ENCODE measurements around the gene STXBP5. TPM values are rescaled to one million over a fixed set of nuclear protein-coding genes. Genes with fewer than 3 reads are reported as not detected.

STXBP5 gene
- total and polyA plus RNA-seq, 9 of the 15 experiments (the other 6 are each of a cell fraction or from before 2014, with no cell fraction given) = 23.3 to 172 (median 71.5) TPM

DNA sequence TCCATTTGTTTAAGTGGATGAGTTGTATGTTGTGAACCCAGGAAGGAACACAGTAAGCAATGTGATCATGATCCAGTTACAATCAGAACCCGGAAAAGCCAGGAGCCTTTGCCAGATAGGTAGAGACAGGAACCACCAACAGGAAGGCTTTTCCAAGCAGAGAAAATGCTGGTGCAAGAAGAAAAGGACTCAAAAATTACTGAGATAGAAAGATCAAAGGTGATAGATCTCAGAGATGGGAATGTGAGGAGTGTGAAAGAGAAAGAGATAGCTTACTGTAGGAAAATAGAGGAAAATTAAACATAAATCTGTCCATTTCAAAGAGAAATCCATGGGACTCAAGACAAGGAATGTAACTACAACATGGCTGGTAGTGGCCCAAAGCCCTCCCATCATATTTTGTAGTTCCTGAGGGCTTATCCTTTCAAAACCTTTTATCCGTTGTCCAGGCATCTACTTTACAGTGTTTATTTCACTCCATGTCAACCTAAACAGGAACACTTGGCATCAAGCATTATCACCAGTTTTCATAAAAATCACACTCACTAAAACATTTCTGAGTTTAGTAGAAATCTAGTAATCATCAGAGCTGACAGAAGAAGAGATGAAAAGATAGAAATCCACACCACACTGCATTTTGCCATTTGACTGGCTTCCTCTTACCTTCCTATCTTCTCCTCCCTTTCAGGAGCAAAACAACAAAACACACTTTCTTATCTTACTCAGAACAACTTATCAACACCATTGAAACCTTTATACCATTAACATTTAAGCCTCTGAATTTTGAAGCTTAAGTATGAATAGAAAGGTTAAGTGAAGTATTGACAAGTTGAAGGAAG lies 44.5 kb upstream of the STXBP5 start (continued):
- TF ChIP-seq, protein P1, sequence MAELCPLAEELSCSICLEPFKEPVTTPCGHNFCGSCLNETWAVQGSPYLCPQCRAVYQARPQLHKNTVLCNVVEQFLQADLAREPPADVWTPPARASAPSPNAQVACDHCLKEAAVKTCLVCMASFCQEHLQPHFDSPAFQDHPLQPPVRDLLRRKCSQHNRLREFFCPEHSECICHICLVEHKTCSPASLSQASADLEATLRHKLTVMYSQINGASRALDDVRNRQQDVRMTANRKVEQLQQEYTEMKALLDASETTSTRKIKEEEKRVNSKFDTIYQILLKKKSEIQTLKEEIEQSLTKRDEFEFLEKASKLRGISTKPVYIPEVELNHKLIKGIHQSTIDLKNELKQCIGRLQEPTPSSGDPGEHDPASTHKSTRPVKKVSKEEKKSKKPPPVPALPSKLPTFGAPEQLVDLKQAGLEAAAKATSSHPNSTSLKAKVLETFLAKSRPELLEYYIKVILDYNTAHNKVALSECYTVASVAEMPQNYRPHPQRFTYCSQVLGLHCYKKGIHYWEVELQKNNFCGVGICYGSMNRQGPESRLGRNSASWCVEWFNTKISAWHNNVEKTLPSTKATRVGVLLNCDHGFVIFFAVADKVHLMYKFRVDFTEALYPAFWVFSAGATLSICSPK (IDR thresholded peaks at IDR 0.05; ENCODE audit: borderline replicate concordance) = no peak
- TF ChIP-seq, protein P2, sequence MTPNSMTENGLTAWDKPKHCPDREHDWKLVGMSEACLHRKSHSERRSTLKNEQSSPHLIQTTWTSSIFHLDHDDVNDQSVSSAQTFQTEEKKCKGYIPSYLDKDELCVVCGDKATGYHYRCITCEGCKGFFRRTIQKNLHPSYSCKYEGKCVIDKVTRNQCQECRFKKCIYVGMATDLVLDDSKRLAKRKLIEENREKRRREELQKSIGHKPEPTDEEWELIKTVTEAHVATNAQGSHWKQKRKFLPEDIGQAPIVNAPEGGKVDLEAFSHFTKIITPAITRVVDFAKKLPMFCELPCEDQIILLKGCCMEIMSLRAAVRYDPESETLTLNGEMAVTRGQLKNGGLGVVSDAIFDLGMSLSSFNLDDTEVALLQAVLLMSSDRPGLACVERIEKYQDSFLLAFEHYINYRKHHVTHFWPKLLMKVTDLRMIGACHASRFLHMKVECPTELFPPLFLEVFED (CRISPR knock-in tag; conservative IDR thresholded peaks at IDR 0.05) = no peak; the same call in 1 of the 2 replicates
- TF ChIP-seq FOXA1 (IDR thresholded peaks at IDR 0.05; ENCODE audit: borderline replicate concordance) = no peak
- TF ChIP-seq, protein P3, sequence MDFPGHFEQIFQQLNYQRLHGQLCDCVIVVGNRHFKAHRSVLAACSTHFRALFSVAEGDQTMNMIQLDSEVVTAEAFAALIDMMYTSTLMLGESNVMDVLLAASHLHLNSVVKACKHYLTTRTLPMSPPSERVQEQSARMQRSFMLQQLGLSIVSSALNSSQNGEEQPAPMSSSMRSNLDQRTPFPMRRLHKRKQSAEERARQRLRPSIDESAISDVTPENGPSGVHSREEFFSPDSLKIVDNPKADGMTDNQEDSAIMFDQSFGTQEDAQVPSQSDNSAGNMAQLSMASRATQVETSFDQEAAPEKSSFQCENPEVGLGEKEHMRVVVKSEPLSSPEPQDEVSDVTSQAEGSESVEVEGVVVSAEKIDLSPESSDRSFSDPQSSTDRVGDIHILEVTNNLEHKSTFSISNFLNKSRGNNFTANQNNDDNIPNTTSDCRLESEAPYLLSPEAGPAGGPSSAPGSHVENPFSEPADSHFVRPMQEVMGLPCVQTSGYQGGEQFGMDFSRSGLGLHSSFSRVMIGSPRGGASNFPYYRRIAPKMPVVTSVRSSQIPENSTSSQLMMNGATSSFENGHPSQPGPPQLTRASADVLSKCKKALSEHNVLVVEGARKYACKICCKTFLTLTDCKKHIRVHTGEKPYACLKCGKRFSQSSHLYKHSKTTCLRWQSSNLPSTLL (IDR thresholded peaks at IDR 0.05) = peak; percentile 39; the same call in 1 of the 2 replicates
- TF ChIP-seq, protein P4, sequence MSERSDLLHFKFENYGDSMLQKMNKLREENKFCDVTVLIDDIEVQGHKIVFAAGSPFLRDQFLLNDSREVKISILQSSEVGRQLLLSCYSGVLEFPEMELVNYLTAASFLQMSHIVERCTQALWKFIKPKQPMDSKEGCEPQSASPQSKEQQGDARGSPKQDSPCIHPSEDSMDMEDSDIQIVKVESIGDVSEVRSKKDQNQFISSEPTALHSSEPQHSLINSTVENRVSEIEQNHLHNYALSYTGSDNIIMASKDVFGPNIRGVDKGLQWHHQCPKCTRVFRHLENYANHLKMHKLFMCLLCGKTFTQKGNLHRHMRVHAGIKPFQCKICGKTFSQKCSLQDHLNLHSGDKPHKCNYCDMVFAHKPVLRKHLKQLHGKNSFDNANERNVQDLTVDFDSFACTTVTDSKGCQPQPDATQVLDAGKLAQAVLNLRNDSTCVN (CRISPR knock-in tag; IDR thresholded peaks at IDR 0.05) = 0 out of 2 replicates have a peak, but pooled peaks have one; percentile 8
- TF ChIP-seq RAD51 (IDR thresholded peaks at IDR 0.05; ENCODE audit: borderline replicate concordance, low read depth) = 0 out of 2 replicates have a peak, but pooled peaks have one; percentile 7
- peak in 1 of 2 experiments; percentile 50; a peak in 1 of 4 replicates for TF ChIP-seq TEAD1 (CRISPR knock-in tag; IDR thresholded peaks at IDR 0.05)
- TF ChIP-seq, protein P5, sequence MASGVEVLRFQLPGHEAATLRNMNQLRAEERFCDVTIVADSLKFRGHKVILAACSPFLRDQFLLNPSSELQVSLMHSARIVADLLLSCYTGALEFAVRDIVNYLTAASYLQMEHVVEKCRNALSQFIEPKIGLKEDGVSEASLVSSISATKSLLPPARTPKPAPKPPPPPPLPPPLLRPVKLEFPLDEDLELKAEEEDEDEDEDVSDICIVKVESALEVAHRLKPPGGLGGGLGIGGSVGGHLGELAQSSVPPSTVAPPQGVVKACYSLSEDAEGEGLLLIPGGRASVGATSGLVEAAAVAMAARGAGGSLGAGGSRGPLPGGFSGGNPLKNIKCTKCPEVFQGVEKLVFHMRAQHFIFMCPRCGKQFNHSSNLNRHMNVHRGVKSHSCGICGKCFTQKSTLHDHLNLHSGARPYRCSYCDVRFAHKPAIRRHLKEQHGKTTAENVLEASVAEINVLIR (CRISPR knock-in tag; IDR thresholded peaks at IDR 0.05) = no peak
- TF ChIP-seq NFXL1 (CRISPR knock-in tag; IDR thresholded peaks at IDR 0.05) = no peak
- TF ChIP-seq, protein P6, sequence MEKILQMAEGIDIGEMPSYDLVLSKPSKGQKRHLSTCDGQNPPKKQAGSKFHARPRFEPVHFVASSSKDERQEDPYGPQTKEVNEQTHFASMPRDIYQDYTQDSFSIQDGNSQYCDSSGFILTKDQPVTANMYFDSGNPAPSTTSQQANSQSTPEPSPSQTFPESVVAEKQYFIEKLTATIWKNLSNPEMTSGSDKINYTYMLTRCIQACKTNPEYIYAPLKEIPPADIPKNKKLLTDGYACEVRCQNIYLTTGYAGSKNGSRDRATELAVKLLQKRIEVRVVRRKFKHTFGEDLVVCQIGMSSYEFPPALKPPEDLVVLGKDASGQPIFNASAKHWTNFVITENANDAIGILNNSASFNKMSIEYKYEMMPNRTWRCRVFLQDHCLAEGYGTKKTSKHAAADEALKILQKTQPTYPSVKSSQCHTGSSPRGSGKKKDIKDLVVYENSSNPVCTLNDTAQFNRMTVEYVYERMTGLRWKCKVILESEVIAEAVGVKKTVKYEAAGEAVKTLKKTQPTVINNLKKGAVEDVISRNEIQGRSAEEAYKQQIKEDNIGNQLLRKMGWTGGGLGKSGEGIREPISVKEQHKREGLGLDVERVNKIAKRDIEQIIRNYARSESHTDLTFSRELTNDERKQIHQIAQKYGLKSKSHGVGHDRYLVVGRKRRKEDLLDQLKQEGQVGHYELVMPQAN (IDR thresholded peaks at IDR 0.05; ENCODE audit: borderline replicate concordance) = 0 out of 2 replicates have a peak, but pooled peaks have one; percentile 21
- peak; percentile 8; the same call in 1 of the 2 replicates for TF ChIP-seq CC2D1A (IDR thresholded peaks at IDR 0.05)
- no peak for TF ChIP-seq NCOA6 (IDR thresholded peaks at IDR 0.05)
- TF ChIP-seq, protein P7, sequence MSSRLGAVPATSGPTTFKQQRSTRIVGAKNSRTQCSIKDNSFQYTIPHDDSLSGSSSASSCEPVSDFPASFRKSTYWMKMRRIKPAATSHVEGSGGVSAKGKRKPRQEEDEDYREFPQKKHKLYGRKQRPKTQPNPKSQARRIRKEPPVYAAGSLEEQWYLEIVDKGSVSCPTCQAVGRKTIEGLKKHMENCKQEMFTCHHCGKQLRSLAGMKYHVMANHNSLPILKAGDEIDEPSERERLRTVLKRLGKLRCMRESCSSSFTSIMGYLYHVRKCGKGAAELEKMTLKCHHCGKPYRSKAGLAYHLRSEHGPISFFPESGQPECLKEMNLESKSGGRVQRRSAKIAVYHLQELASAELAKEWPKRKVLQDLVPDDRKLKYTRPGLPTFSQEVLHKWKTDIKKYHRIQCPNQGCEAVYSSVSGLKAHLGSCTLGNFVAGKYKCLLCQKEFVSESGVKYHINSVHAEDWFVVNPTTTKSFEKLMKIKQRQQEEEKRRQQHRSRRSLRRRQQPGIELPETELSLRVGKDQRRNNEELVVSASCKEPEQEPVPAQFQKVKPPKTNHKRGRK (tag; IDR thresholded peaks at IDR 0.05) = no peak
- TF ChIP-seq ZNF830 (CRISPR knock-in tag; IDR thresholded peaks at IDR 0.05) = no peak

Data from K562 (cell line).